Right lobe of liver (tissue), 6 donors: ENCODE measurements around the gene NEURL3. TPM values are rescaled to one million over a fixed set of nuclear protein-coding genes. Genes with fewer than 3 reads are reported as not detected.
A peak's percentile ranks its signal among the peaks of the same experiment; 100 is the strongest.
"Not testable (repeated sequence)": the region's sequence is repeated elsewhere in the genome, so short reads cannot be mapped to it uniquely, and the experiment has no call there.

Experiments
- ATAC-seq, 4 donors: fragments of 200-7000 bp; cut with Tn5 transposase; one replicate each; pipeline ENCODE4 v1.9.1; 2020; ENCODE audit warnings: mild to moderate bottlenecking in 4 of 4, moderate library complexity in 4 of 4
- DNase-seq, 3 donors: peaks; one replicate each; pipeline ENCODE4 v3.0.0-alpha.2; 2020
- H3K27ac ChIP-seq, 3 donors: fragments of 200-600 bp; one replicate each; pipeline ENCODE4 v1.8.0; 2022
- H3K27me3 ChIP-seq, 2 donors: fragments of 200-600 bp; one replicate each; pipeline ENCODE4 v1.8.0; 2022
- H3K36me3 ChIP-seq, 4 donors: fragments of 200-600 bp; sonication (generic) in 1 of 4; one replicate each; pipeline versions ENCODE4 v1.5.1 to v1.8.0; 2017 to 2022; ENCODE audit warnings: control low read depth in 1 of 4
- H3K4me1 ChIP-seq, 4 donors: fragments of 200-600 bp; sonication (generic) in 1 of 4; one replicate each; pipeline versions ENCODE4 v1.5.1 to v1.8.0; 2017 to 2022; ENCODE audit warnings: control low read depth in 1 of 4
- H3K4me3 ChIP-seq, 3 donors: fragments of 200-600 bp; one replicate each; pipeline ENCODE4 v1.8.0; 2022
- H3K9me3 ChIP-seq, 4 donors: fragments of 200-600 bp; sonication (generic) in 1 of 4; one replicate each; pipeline versions ENCODE4 v1.5.1 to v1.8.0; 2017 to 2022; ENCODE audit warnings: control low read depth in 1 of 4
- POLR2A ChIP-seq: fragments of 450-650 bp; IDR thresholded peaks from one replicate; pipeline ENCODE4 v1.6.1; 2017; ENCODE audit warnings: antibody characterized with exemption, mild to moderate bottlenecking
- WGBS: methylation state at CpG from one replicate; pipeline ENCODE4 v1.1.6; 2018; ENCODE audit warnings: low coverage, low lambda C conversion rate; ENCODE audit not compliant: insufficient coverage; ENCODE audit errors: missing lambda C conversion rate; 5-methylcytosine and 5-hydroxymethylcytosine counted together
- intact Hi-C, 2 donors: fragments of 100-400 bp; cut with DNase I; formaldehyde crosslinking; loops; one replicate each; pipeline versions ENCODE4 v1.11.2 to v1.14.1; 2022
- long read RNA-seq: library from polyadenylated mRNA; unstranded; transcript quantifications from one replicate; pipeline ENCODE4 v2.0.0, GENCODE V29; 2019
- total RNA-seq, 6 experiments: library from RNA; depleted of rRNA in 2 of 6; stranded (reverse); fragments of >200 nt in 2 of 6; fragmentation: NEBNext Ultra II Directional in 3 of 6; extraction: Animal tissue kit (Norgen Biotek cat#: 25700) in 3 of 6; gene quantifications; one replicate each; pipeline versions ENCODE4 v1.1.0 to v1.2.4, GENCODE V29; 2016 to 2023
- TF ChIP-seq, protein P1 (sequence below), 4 donors: fragments of 200-600 bp in 3 of 4; fragments of 450-650 bp in 1 of 4; IDR thresholded peaks; one replicate each; pipeline versions ENCODE4 v1.5.1 to v1.8.0; 2016 to 2022; ENCODE audit warnings: antibody characterized with exemption in 4 of 4, mild to moderate bottlenecking in 2 of 4
- donor health status: DM: no; HTN: yes; CAD: no.
- donor health status: DM: no; HTN: no; CAD: no.
- donor health status: DM: no; HTN: no; CAD: no.
- donor health status: DM: no; HTN: yes; CAD: no.
- donor health status: DM: no; HTN: yes; CAD: no.

Gene NEURL3
- total RNA-seq, result 1 to 10 TPM in 3 of 6 experiments, under 1 TPM in 3; 0.23 to 3.0 (median 1.4) TPM
- long read RNA-seq, partial matches to known transcripts, result 0 of 2 reads
- long read RNA-seq, other reads (novel, unspliced or antisense), result 2 of 2 reads

DNA sequence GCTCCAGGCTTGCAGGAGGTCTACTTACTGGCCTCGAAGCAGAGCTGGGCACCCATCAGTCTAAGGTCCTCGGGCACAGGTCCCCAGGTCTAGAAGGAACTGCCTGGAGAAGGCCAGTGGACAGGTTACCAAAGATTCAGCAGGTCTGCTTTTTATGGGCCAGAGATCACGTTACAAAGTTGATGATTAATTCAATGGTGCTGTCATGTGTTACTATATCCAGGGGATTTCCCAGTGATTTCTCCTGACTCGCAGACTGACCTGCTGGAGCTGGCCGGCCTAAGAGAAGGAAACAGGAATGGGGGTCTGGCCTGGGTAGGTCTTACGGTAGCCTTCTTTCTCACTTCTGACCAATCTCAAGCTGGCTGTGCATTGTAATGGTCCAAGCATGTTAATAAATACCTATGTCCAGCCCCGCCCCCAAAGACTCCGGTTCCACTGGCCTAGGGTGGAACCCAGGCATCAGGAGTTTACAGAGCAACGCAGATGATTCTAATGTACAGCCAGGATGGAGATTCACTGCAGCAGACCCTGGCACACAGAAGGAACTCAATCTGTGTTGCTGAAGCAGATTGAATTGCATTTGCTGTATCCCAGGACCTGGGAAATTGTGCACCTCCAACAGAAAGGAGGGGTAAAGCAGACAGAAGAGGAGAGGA lies at the start of gene NEURL3:
Gene NEURL3 (minus strand): TSS at position 127 of the 659 bp plus-strand sequence. CDS start 71 bp downstream, at position 56.
- Histone ChIP-seq H3K4me1 (peaks cover 0 to 46% (median 17%) of the 10 kb centered on the region in 4 donors), H3K4me3 (no peak within 1 kb of the TSS), H3K27me3 (no peaks in the 10 kb centered on the region), H3K36me3 (no peaks in the 10 kb centered on the region), H3K27ac (peak within 1 kb of the TSS; percentile 17 to 50 (median 38)), H3K9me3 (no peaks in the 10 kb centered on the region)
- DNase-seq, result peak in 1 of 3 donors; percentile 72
- ATAC-seq, result peak; percentile 69 to 75 (median 73)
- intact Hi-C loops, result loop anchor here (5.0 to 10.0 kb wide), 3 partner anchors 33 to 351 kb away; no protein-coding TSS in a partner anchor
- TF ChIP-seq, protein P1, sequence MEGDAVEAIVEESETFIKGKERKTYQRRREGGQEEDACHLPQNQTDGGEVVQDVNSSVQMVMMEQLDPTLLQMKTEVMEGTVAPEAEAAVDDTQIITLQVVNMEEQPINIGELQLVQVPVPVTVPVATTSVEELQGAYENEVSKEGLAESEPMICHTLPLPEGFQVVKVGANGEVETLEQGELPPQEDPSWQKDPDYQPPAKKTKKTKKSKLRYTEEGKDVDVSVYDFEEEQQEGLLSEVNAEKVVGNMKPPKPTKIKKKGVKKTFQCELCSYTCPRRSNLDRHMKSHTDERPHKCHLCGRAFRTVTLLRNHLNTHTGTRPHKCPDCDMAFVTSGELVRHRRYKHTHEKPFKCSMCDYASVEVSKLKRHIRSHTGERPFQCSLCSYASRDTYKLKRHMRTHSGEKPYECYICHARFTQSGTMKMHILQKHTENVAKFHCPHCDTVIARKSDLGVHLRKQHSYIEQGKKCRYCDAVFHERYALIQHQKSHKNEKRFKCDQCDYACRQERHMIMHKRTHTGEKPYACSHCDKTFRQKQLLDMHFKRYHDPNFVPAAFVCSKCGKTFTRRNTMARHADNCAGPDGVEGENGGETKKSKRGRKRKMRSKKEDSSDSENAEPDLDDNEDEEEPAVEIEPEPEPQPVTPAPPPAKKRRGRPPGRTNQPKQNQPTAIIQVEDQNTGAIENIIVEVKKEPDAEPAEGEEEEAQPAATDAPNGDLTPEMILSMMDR (IDR thresholded peaks at IDR 0.05), result no peak
- no peak for TF ChIP-seq POLR2A
- WGBS, result 31% methylated on average over 7 of the region's 9 CpGs

DNA sequence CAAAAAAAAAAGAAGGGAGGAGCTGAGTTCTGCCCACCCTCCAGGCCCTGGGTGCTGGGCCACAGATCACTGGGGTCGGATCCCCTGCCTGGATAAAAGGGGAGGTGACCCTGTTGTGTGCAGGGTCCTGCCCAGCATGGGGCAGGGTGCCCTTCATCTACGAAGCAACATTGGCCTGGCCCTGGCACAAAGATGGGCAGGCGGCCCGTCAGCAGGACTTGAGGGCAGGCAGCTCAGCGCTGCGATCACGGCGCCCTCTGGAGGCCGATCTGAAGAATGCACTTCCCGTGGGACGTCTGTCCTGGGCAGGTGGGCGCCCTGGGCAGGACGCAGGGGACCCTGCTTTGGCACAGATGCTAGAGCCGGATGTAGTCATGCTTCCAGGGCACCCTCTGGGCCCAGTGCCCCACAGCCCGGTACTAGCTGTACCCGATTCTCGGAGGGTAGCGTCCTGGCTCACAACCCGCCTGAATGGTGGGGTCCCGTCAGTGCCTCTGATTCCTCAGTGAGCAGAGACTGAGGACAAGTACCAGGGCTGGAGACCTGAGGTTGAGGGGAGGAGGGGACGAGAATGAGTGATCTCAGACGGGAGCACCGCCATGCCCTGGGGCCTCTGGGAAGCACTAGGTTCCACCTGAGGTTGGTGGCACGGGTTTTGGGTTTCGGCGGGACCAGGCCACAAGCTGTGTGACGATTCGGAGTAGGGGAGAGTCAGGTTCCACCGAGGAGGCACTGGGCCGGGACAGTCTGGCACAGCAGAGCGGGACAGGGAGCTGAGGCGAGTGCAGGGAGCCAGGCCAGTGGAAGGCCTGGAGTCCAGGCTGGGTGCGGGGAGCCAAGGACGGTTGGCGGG lies 49.4 kb upstream of the NEURL3 start:
- ATAC-seq (peak; percentile 15 to 52 (median 39)), DNase-seq (peak; percentile 77 to 83 (median 80))
- Histone ChIP-seq H3K9me3 (no peaks in the 10 kb centered on the region), H3K4me3 (no peak overlapping the region), H3K36me3 (peaks cover 0 to 3% (median 0%) of the 10 kb centered on the region in 4 donors), H3K27ac (no peak overlapping the region), H3K27me3 (no peaks in the 10 kb centered on the region), H3K4me1 (peaks cover 0 to 23% (median 4%) of the 10 kb centered on the region in 4 donors)
- WGBS, result 35% methylated on average over 10 of the region's 35 CpGs
- TF ChIP-seq POLR2A, result no peak
- TF ChIP-seq, protein P1 (IDR thresholded peaks at IDR 0.05), result peak; percentile 84 to 96 (median 90)
- intact Hi-C loops, result no loop called here

GRCh38 chr2:96553957-96554292 lies 48.8 kb upstream of the NEURL3 start:
- H3K4me3 ChIP-seq, H3K27ac ChIP-seq, H3K36me3 ChIP-seq, DNase-seq, intact Hi-C loops, ATAC-seq, H3K9me3 ChIP-seq, H3K27me3 ChIP-seq: not testable (repeated sequence)
- no CpG with 5 or more reads among the region's 9 CpGs for WGBS
- H3K4me1 ChIP-seq, result peaks cover 0 to 24% (median 4%) of the 10 kb centered on the region in 4 donors

GRCh38 chr2:96553176-96553956 lies 48.2 kb upstream of the NEURL3 start:
- ATAC-seq (no peak), DNase-seq (no peak)
- H3K4me3 ChIP-seq, result no peak overlapping the region
- no peak for TF ChIP-seq POLR2A
- TF ChIP-seq, protein P1 (IDR thresholded peaks at IDR 0.05), result no peak
- peaks cover 0 to 24% (median 4%) of the 10 kb centered on the region in 4 donors for H3K4me1 ChIP-seq
- no peaks in the 10 kb centered on the region for H3K9me3 ChIP-seq
- no peaks in the 10 kb centered on the region for H3K27me3 ChIP-seq
- intact Hi-C loops, result no loop called here
- 81% methylated on average over 3 of the region's 16 CpGs for WGBS
- no peak overlapping the region for H3K27ac ChIP-seq
- H3K36me3 ChIP-seq, result peaks cover 0 to 3% (median 1%) of the 10 kb centered on the region in 4 donors
